Kidney epithelial cell (primary cell): Measurements from ENCODE around the gene LBX2. TPM values are rescaled to one million over a fixed set of nuclear protein-coding genes. Genes with fewer than 3 reads are reported as not detected.
"Not testable (repeated sequence)": the region's sequence is repeated elsewhere in the genome, so short reads cannot be mapped to it uniquely, and the experiment has no call there.

Experiments used
- DNase-seq: peaks from one replicate; pipeline ENCODE4 v3.0.0-alpha.2; 2010; ENCODE audit warnings: low read depth
- H3K27me3 ChIP-seq: 2 replicates; pipeline ENCODE4 v1.6.0; 2011; ENCODE audit warnings: low read length; ENCODE audit not compliant: control insufficient read depth, insufficient read depth
- H3K36me3 ChIP-seq: 2 replicates; pipeline ENCODE4 v1.5.1; 2011; ENCODE audit warnings: low read length; ENCODE audit not compliant: control insufficient read depth, insufficient read depth
- H3K4me3 ChIP-seq: 2 replicates; pipeline ENCODE4 v1.5.1; 2011; ENCODE audit warnings: low read depth, mild to moderate bottlenecking, control low read depth, low read length
- CTCF ChIP-seq: IDR thresholded peaks from 2 replicates; pipeline ENCODE4 v1.5.1; 2011; ENCODE audit warnings: mild to moderate bottlenecking, moderate library complexity, low read length, control low read depth, inconsistent platforms; ENCODE audit not compliant: insufficient read depth, poor library complexity, severe bottlenecking
- total RNA-seq: library from RNA; depleted of rRNA; stranded (reverse); fragments of >200 nt; gene quantifications from 2 replicates; pipeline ENCODE4 v1.2.3, GENCODE V29; 2015

LBX2 gene
- total RNA-seq, 1 donor from 2014 or later = 1.9 TPM

GRCh38 chr2:74491648-74492544, 7.5 kb downstream of the LBX2 start:
- no peaks in the 10 kb centered on the region for H3K27me3 ChIP-seq
- peaks cover 1% of the 10 kb centered on the region for H3K36me3 ChIP-seq
- TF ChIP-seq CTCF = no peak

GRCh38 chr2:74489906-74490305, 9.5 kb downstream of the LBX2 start:
- no peak overlapping the region for H3K4me3 ChIP-seq
- H3K27me3 ChIP-seq = no peaks in the 10 kb centered on the region
- peaks cover 1% of the 10 kb centered on the region for H3K36me3 ChIP-seq
- no peak for DNase-seq
- no peak for TF ChIP-seq CTCF

More at GRCh38 chr2:74491648-74492544, 7.5 kb downstream of the LBX2 start:
- no peak for DNase-seq
- no peak overlapping the region for H3K4me3 ChIP-seq

GRCh38 chr2:74488643-74489481, 10.5 kb downstream of the LBX2 start:
- no peak for DNase-seq
- H3K4me3 ChIP-seq = no peak overlapping the region
- no peak for TF ChIP-seq CTCF
- peaks cover 1% of the 10 kb centered on the region for H3K36me3 ChIP-seq
- H3K27me3 ChIP-seq = no peaks in the 10 kb centered on the region

- no peak for TF ChIP-seq CTCF
- DNase-seq = no peak
- no peak overlapping the region for H3K4me3 ChIP-seq
- no peaks in the 10 kb centered on the region for H3K27me3 ChIP-seq
- no peaks in the 10 kb centered on the region for H3K36me3 ChIP-seq
Observed at GRCh38 chr2:74486141-74486540, 13.3 kb downstream of the LBX2 start.

GRCh38 chr2:74483675-74484164, 15.7 kb downstream of the LBX2 start:
- not testable (repeated sequence) for H3K27me3 ChIP-seq, DNase-seq, H3K36me3 ChIP-seq
- H3K4me3 ChIP-seq = peak overlapping the region; percentile 60
